ENCODE results near the gene CD109. TPM values are rescaled to one million over a fixed set of nuclear protein-coding genes. Genes with fewer than 3 reads are reported as not detected.

The CD109 gene
- total RNA-seq, 1 experiment from 2014 or later, result 8.7 TPM

- H3K4me3 ChIP-seq (ENCODE audit: low read depth, low read length, poor library complexity, severe bottlenecking), result no peak overlapping the region
- POLR2A ChIA-PET (ENCODE audit: low non-redundant PET), result no interaction called here
- TF ChIP-seq CTCF (conservative IDR thresholded peaks at IDR 0.05; ENCODE audit: low read depth, low read length) (no peak), EZH2 (IDR thresholded peaks at IDR 0.05; ENCODE audit: borderline replicate concordance, low read depth, low read length, poor library complexity, severe bottlenecking) (no peak)
- no peaks in the 10 kb centered on the region for H3K9me3 ChIP-seq (ENCODE audit: low read depth, low read length, poor library complexity, severe bottlenecking)
- intact Hi-C loops (cut with micrococcal nuclease; ENCODE audit: unreplicated experiment), result no loop called here
- no peak overlapping the region for H3K27ac ChIP-seq (ENCODE audit: low read depth, low read length, poor library complexity, severe bottlenecking)
- CTCF ChIA-PET, result interaction anchor here (0.7 kb wide), 1 partner anchor 19 kb away, joined by 10 read pairs; no protein-coding TSS in a partner anchor
- H3K4me1 ChIP-seq (ENCODE audit: insufficient read depth, low read length, poor library complexity, severe bottlenecking), result no peaks in the 10 kb centered on the region
- no TSS peak for BruUV-seq (replicated peaks)
- H3K36me3 ChIP-seq (ENCODE audit: insufficient read depth, low read length, poor library complexity, severe bottlenecking), result no peaks in the 10 kb centered on the region
- DNase-seq (ENCODE audit: low spot score), result no peak
- H3K27me3 ChIP-seq (replicated peaks; ENCODE audit: insufficient read depth, low read depth, low read length, poor library complexity), result no peaks in the 10 kb centered on the region
Observed at GRCh38 chr6:73797861-73798260, 101.9 kb downstream of the CD109 start.

GRCh38 chr6:73798592-73798991 lies 102.6 kb downstream of the CD109 start:
- TF ChIP-seq CTCF (conservative IDR thresholded peaks at IDR 0.05; ENCODE audit: low read depth, low read length) (peak; percentile 31; the same call in 1 of the 2 replicates), EZH2 (IDR thresholded peaks at IDR 0.05; ENCODE audit: borderline replicate concordance, low read depth, low read length, poor library complexity, severe bottlenecking) (no peak)
- Histone ChIP-seq H3K9me3 (ENCODE audit: low read depth, low read length, poor library complexity, severe bottlenecking) (no peaks in the 10 kb centered on the region), H3K27me3 (replicated peaks; ENCODE audit: insufficient read depth, low read depth, low read length, poor library complexity) (no peaks in the 10 kb centered on the region), H3K36me3 (ENCODE audit: insufficient read depth, low read length, poor library complexity, severe bottlenecking) (no peaks in the 10 kb centered on the region), H3K27ac (ENCODE audit: low read depth, low read length, poor library complexity, severe bottlenecking) (no peak overlapping the region), H3K4me1 (ENCODE audit: insufficient read depth, low read length, poor library complexity, severe bottlenecking) (peaks cover 7% of the 10 kb centered on the region), H3K4me3 (ENCODE audit: low read depth, low read length, poor library complexity, severe bottlenecking) (no peak overlapping the region)
- ChIA-PET POLR2A (ENCODE audit: low non-redundant PET) (no interaction called here), CTCF (interaction anchor here (0.7 kb wide), 1 partner anchor 18 kb away, joined by 10 read pairs; no protein-coding TSS in a partner anchor)
- DNase-seq (ENCODE audit: low spot score), result peak; percentile 50
- intact Hi-C loops (cut with micrococcal nuclease; ENCODE audit: unreplicated experiment), result no loop called here
- no TSS peak for BruUV-seq (replicated peaks)

GRCh38 chr6:73800997-73801396 lies 105.0 kb downstream of the CD109 start:
- DNase-seq (ENCODE audit: low spot score), result no peak
- no TSS peak for BruUV-seq (replicated peaks)
- Histone ChIP-seq H3K36me3 (ENCODE audit: insufficient read depth, low read length, poor library complexity, severe bottlenecking) (no peaks in the 10 kb centered on the region), H3K4me3 (ENCODE audit: low read depth, low read length, poor library complexity, severe bottlenecking) (no peak overlapping the region), H3K4me1 (ENCODE audit: insufficient read depth, low read length, poor library complexity, severe bottlenecking) (peaks cover 13% of the 10 kb centered on the region), H3K27ac (ENCODE audit: low read depth, low read length, poor library complexity, severe bottlenecking) (no peak overlapping the region), H3K27me3 (replicated peaks; ENCODE audit: insufficient read depth, low read depth, low read length, poor library complexity) (no peaks in the 10 kb centered on the region), H3K9me3 (ENCODE audit: low read depth, low read length, poor library complexity, severe bottlenecking) (no peaks in the 10 kb centered on the region)
- ChIA-PET CTCF (no interaction called here), POLR2A (ENCODE audit: low non-redundant PET) (no interaction called here)
- TF ChIP-seq CTCF (conservative IDR thresholded peaks at IDR 0.05; ENCODE audit: low read depth, low read length), result no peak
- no peak for TF ChIP-seq EZH2 (IDR thresholded peaks at IDR 0.05; ENCODE audit: borderline replicate concordance, low read depth, low read length, poor library complexity, severe bottlenecking)
- intact Hi-C loops (cut with micrococcal nuclease; ENCODE audit: unreplicated experiment), result no loop called here

Data from A673 (cell line).